ENCODE results near the gene MAPK10.
"Not testable (repeated sequence)": the region's sequence is repeated elsewhere in the genome, so short reads cannot be mapped to it uniquely, and the experiment has no call there.

Gene MAPK10

GRCh38 chr4:86184216-86184900, 175.5 kb downstream of the MAPK10 start:
- no peak for DNase-seq (ENCODE audit: low spot score)

- no peak for DNase-seq (ENCODE audit: low spot score)
These were observed 178.3 kb downstream of the MAPK10 start for GRCh38 chr4:86181585-86181984.

GRCh38 chr4:86178211-86178610, 181.6 kb downstream of the MAPK10 start:
- no peak for DNase-seq (ENCODE audit: low spot score)

GRCh38 chr4:86174506-86174905, 185.3 kb downstream of the MAPK10 start:
- no peak for DNase-seq (ENCODE audit: low spot score)

GRCh38 chr4:86168335-86168734, 191.5 kb downstream of the MAPK10 start:
- DNase-seq (ENCODE audit: low spot score): not testable (repeated sequence)

GRCh38 chr4:86160426-86160825, 199.4 kb downstream of the MAPK10 start:
- DNase-seq (ENCODE audit: low spot score): no peak

GRCh38 chr4:86159216-86159615, 200.6 kb downstream of the MAPK10 start:
- no peak for DNase-seq (ENCODE audit: low spot score)

- DNase-seq (ENCODE audit: low spot score): no peak
These were observed 203.3 kb downstream of the MAPK10 start for GRCh38 chr4:86156531-86156930.

- no peak for DNase-seq (ENCODE audit: low spot score)
These were observed 204.1 kb downstream of the MAPK10 start for GRCh38 chr4:86155766-86156165.

- DNase-seq (ENCODE audit: low spot score): no peak
These were observed 207.4 kb downstream of the MAPK10 start for GRCh38 chr4:86152454-86152853.

- no peak for DNase-seq (ENCODE audit: low spot score)
These were observed 208.7 kb downstream of the MAPK10 start for GRCh38 chr4:86151196-86151595.

- no peak for DNase-seq (ENCODE audit: low spot score)
These were observed 218.7 kb downstream of the MAPK10 start for GRCh38 chr4:86141161-86141560.

GRCh38 chr4:86132468-86132867, 227.4 kb downstream of the MAPK10 start:
- no peak for DNase-seq (ENCODE audit: low spot score)

GRCh38 chr4:86131456-86131855, 228.4 kb downstream of the MAPK10 start:
- no peak for DNase-seq (ENCODE audit: low spot score)

- DNase-seq (ENCODE audit: low spot score): no peak
These were observed 229.5 kb downstream of the MAPK10 start for GRCh38 chr4:86130160-86130933.

- no peak for DNase-seq (ENCODE audit: low spot score)
These were observed 230.3 kb downstream of the MAPK10 start for GRCh38 chr4:86129546-86129945.

- no peak for DNase-seq (ENCODE audit: low spot score)
These were observed 237.4 kb downstream of the MAPK10 start for GRCh38 chr4:86122404-86122803.

- no peak for DNase-seq (ENCODE audit: low spot score)
These were observed 241.1 kb downstream of the MAPK10 start for GRCh38 chr4:86118711-86119110.

- DNase-seq (ENCODE audit: low spot score): no peak
These were observed 242.0 kb downstream of the MAPK10 start for GRCh38 chr4:86117705-86118302.

GRCh38 chr4:86114563-86114962, 245.3 kb downstream of the MAPK10 start:
- DNase-seq (ENCODE audit: low spot score): no peak

GRCh38 chr4:86108834-86109233, 251.0 kb downstream of the MAPK10 start:
- no peak for DNase-seq (ENCODE audit: low spot score)

- no peak for DNase-seq (ENCODE audit: low spot score)
These were observed 251.7 kb downstream of the MAPK10 start for GRCh38 chr4:86108137-86108536.

GRCh38 chr4:86107112-86107511, 252.7 kb downstream of the MAPK10 start:
- no peak for DNase-seq (ENCODE audit: low spot score)

Measured in SW480 (cell line).